ENCODE data around the gene CERS6. TPM values are rescaled to one million over a fixed set of nuclear protein-coding genes. Genes with fewer than 3 reads are reported as not detected.

CERS6 gene
- polyA plus RNA-seq, 3 donors, result 7.6 to 17.7 (median 15.6) TPM

GRCh38 chr2:168525716-168526446 lies 69.8 kb downstream of the CERS6 start:
- Histone ChIP-seq H3K9me3 (replicated peaks in 1 of 2; ENCODE audit: control insufficient read depth in 1 of 2, insufficient read depth in 1 of 2, low read length in 2 of 2) (no peaks in the 10 kb centered on the region), H3K4me2 (replicated peaks; ENCODE audit: extremely low read depth, low read length, poor library complexity, severe bottlenecking) (no peak overlapping the region), H3K79me2 (ENCODE audit: insufficient read depth, low read length) (peaks cover 99% of the 10 kb centered on the region), H3K27ac (ENCODE audit: low read depth in 1 of 2, low read length in 2 of 2) (no peak overlapping the region), H2AFZ (ENCODE audit: insufficient read depth, low read depth, low read length, poor library complexity, severe bottlenecking) (no peak overlapping the region), H3K9ac (ENCODE audit: insufficient read depth, low read length, poor library complexity, severe bottlenecking) (no peak overlapping the region), H3K36me3 (replicated peaks in 1 of 2; ENCODE audit: control insufficient read depth in 1 of 2, insufficient read depth in 2 of 2, low read length in 2 of 2) (no peaks in the 10 kb centered on the region), H3K4me1 (ENCODE audit: control insufficient read depth in 1 of 2, insufficient read depth in 2 of 2, low read length in 2 of 2) (peaks cover 34 to 40% of the 10 kb centered on the region in 2 donors), H3K4me3 (replicated peaks in 1 of 3; ENCODE audit: low read depth in 2 of 3, low read length in 3 of 3) (no peak overlapping the region), H3K27me3 (ENCODE audit: control insufficient read depth in 2 of 2, insufficient read depth in 2 of 2, low read length in 2 of 2) (no peaks in the 10 kb centered on the region), H4K20me1 (ENCODE audit: insufficient read depth, low read length) (peaks cover 64% of the 10 kb centered on the region)
- no peaks in the 10 kb centered on the region for H3K36me3 Mint-ChIP-seq
- DNase-seq, result no peak
- H3K4me1 Mint-ChIP-seq, result peaks cover 67% of the 10 kb centered on the region
- no peak overlapping the region for H3K27ac Mint-ChIP-seq
- intact Hi-C loops (cut with micrococcal nuclease), result no loop called here
- H3K27me3 Mint-ChIP-seq (ENCODE audit: low read depth in 3 of 3), result no peaks in the 10 kb centered on the region
- no peak for TF ChIP-seq CTCF (IDR thresholded peaks at IDR 0.05)
- WGBS (ENCODE audit: insufficient coverage), result no CpG with 5 or more reads among the region's 1 CpG
- peaks cover 0 to 3% (median 0%) of the 10 kb centered on the region in 7 donors for H3K9me3 Mint-ChIP-seq
- no peak overlapping the region for H3K4me3 Mint-ChIP-seq

GRCh38 chr2:168526641-168527040 lies 70.6 kb downstream of the CERS6 start:
- H3K4me3 Mint-ChIP-seq, result no peak overlapping the region
- H3K4me2 ChIP-seq (replicated peaks; ENCODE audit: extremely low read depth, low read length, poor library complexity, severe bottlenecking), result no peak overlapping the region

More at GRCh38 chr2:168526641-168527040, 70.6 kb downstream of the CERS6 start:
- H3K9ac ChIP-seq (ENCODE audit: insufficient read depth, low read length, poor library complexity, severe bottlenecking), result no peak overlapping the region
- H3K4me1 Mint-ChIP-seq, result peaks cover 67% of the 10 kb centered on the region
- no peaks in the 10 kb centered on the region for H3K36me3 Mint-ChIP-seq
- no peak overlapping the region for H2AFZ ChIP-seq (ENCODE audit: insufficient read depth, low read depth, low read length, poor library complexity, severe bottlenecking)
- peaks cover 41 to 42% of the 10 kb centered on the region in 2 donors for H3K4me1 ChIP-seq (ENCODE audit: control insufficient read depth in 1 of 2, insufficient read depth in 2 of 2, low read length in 2 of 2)
- no peak overlapping the region for H3K27ac Mint-ChIP-seq
- H4K20me1 ChIP-seq (ENCODE audit: insufficient read depth, low read length), result peaks cover 61% of the 10 kb centered on the region
- DNase-seq, result no peak
- TF ChIP-seq CTCF (IDR thresholded peaks at IDR 0.05), result no peak
- peaks cover 0 to 3% (median 0%) of the 10 kb centered on the region in 7 donors for H3K9me3 Mint-ChIP-seq
- H3K27ac ChIP-seq (ENCODE audit: low read depth in 1 of 2, low read length in 2 of 2), result no peak overlapping the region
- intact Hi-C loops (cut with micrococcal nuclease), result no loop called here
- no peaks in the 10 kb centered on the region for H3K9me3 ChIP-seq (replicated peaks in 1 of 2; ENCODE audit: control insufficient read depth in 1 of 2, insufficient read depth in 1 of 2, low read length in 2 of 2)
- H3K79me2 ChIP-seq (ENCODE audit: insufficient read depth, low read length), result peaks cover 95% of the 10 kb centered on the region
- H3K27me3 Mint-ChIP-seq (ENCODE audit: low read depth in 3 of 3), result no peaks in the 10 kb centered on the region
- 86% methylated on average over 2 of the region's 3 CpGs for WGBS (ENCODE audit: insufficient coverage)
- H3K4me3 ChIP-seq (replicated peaks in 1 of 3; ENCODE audit: low read depth in 2 of 3, low read length in 3 of 3), result no peak overlapping the region
- H3K27me3 ChIP-seq (ENCODE audit: control insufficient read depth in 2 of 2, insufficient read depth in 2 of 2, low read length in 2 of 2), result no peaks in the 10 kb centered on the region
- no peaks in the 10 kb centered on the region for H3K36me3 ChIP-seq (replicated peaks in 1 of 2; ENCODE audit: control insufficient read depth in 1 of 2, insufficient read depth in 2 of 2, low read length in 2 of 2)
